ENCODE results near the gene OR52N5. TPM values are rescaled to one million over a fixed set of nuclear protein-coding genes. Genes with fewer than 3 reads are reported as not detected.

OR52N5 gene
- total RNA-seq, 4 donors from 2014 or later = 11.9 TPM; not detected in 3

DNA sequence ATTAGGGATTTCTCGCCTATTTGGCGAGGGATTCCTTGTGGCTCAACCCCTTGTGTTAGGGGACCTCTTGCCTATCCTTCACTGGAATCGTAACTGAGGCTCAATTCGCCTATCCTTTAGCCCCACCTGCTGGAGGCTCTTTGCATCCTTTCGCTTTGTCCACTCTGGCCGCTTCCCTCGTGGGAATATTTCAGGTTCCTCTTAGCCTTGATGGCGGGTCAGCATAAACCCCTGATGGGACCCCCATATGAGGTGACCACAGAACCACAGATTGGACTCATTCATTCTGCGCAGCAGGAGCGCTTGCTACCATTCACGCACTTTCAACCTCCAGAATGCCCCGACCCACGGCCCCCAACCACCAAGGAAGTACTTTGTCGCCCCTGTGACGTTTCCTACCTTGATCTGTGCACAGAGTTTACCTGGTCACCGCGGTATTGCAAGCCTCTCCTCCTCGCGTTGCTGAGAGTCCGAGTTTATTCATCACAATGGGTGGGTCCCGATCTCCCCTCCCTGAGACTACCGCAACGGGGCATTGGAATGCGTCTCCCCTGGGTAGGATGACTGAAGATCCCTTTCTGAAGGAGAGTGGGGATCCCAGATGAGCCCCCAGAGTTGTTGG lies 25.5 kb upstream of the OR52N5 start, which contains the start of gene OR52N2:
Gene OR52N2, plus strand, starts transcription at position 425 of the 622 bp plus-strand sequence. CDS start 11,412 bp downstream, outside the sequence.
- DNase-seq (ENCODE audit: low spot score) (peak; percentile 67), ATAC-seq (ENCODE audit: low FRiP score) (peak; percentile 76)

DNA sequence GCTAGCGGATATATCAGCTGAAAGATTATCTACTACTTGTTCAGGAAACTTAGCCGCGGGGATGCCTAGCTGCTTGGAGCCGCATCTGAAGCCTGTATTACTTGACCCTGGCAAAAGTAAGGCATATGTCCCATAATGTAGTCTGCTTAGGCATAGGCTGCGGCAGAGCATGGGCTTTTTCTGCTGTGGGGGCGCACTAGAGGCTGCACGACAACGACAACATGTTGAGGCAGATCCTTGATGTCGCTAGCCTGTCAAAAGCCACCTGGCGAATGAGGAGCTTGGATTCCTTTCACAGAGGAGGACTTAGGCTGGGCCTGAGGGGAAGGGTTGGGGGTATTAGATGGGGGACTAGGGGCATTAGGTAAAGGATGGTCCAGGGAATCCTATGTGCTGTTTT lies 24.4 kb upstream of the OR52N5 start:
- TF ChIP-seq, protein P1, sequence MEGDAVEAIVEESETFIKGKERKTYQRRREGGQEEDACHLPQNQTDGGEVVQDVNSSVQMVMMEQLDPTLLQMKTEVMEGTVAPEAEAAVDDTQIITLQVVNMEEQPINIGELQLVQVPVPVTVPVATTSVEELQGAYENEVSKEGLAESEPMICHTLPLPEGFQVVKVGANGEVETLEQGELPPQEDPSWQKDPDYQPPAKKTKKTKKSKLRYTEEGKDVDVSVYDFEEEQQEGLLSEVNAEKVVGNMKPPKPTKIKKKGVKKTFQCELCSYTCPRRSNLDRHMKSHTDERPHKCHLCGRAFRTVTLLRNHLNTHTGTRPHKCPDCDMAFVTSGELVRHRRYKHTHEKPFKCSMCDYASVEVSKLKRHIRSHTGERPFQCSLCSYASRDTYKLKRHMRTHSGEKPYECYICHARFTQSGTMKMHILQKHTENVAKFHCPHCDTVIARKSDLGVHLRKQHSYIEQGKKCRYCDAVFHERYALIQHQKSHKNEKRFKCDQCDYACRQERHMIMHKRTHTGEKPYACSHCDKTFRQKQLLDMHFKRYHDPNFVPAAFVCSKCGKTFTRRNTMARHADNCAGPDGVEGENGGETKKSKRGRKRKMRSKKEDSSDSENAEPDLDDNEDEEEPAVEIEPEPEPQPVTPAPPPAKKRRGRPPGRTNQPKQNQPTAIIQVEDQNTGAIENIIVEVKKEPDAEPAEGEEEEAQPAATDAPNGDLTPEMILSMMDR (IDR thresholded peaks at IDR 0.05) = no peak
- no peak for ATAC-seq (ENCODE audit: low FRiP score)
- no peak for DNase-seq (ENCODE audit: low spot score)

More for the DNA sequence above, 25.5 kb upstream of the OR52N5 start, which contains the start of gene OR52N2:
- TF ChIP-seq, protein P1 (IDR thresholded peaks at IDR 0.05) = peak in 2 of 3 donors; percentile 13 to 79

GRCh38 chr11:5803982-5804381 lies 20.8 kb upstream of the OR52N5 start:
- no peak for ATAC-seq (ENCODE audit: low FRiP score)
- no peak for DNase-seq (ENCODE audit: low spot score)
- TF ChIP-seq, protein P1 (IDR thresholded peaks at IDR 0.05) = no peak

- DNase-seq (ENCODE audit: low spot score) = no peak
These were observed 13.4 kb upstream of the OR52N5 start for GRCh38 chr11:5796541-5796940.

GRCh38 chr11:5791165-5791564 lies 8.0 kb upstream of the OR52N5 start, which contains the start of gene OR52N1:
OR52N1 (minus strand) TSS chr11:5791265; CDS start chr11:5788816, 2,449 bp downstream.
- ATAC-seq (ENCODE audit: low FRiP score) (no peak), DNase-seq (ENCODE audit: low spot score) (no peak)
- TF ChIP-seq, protein P1 (IDR thresholded peaks at IDR 0.05) = no peak

More at GRCh38 chr11:5796541-5796940, 13.4 kb upstream of the OR52N5 start:
- TF ChIP-seq, protein P1 (IDR thresholded peaks at IDR 0.05) = no peak
- no peak for ATAC-seq (ENCODE audit: low FRiP score)

- TF ChIP-seq, protein P1 (IDR thresholded peaks at IDR 0.05) = no peak
- no peak for DNase-seq (ENCODE audit: low spot score)
- ATAC-seq (ENCODE audit: low FRiP score) = no peak
These were observed 16.1 kb downstream of the OR52N5 start for GRCh38 chr11:5767056-5767455.

DNA sequence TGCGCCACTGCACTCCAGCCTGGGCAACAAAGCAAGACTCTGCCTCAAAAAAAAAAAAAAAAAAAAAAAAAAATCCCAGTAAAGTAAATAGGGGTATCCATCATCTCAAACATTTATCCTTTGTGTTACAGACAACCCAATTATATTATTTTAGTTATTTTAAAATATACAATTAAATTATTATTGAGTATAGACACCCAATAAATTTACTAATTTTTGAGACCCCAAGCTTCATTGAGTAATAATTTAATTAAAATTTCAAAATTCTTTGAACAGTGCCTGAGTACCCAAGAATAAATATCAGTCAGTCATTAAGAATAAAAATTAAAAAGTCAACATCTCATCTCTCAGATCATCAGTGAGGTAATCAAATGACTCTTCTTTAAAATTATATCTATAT lies 29.2 kb downstream of the OR52N5 start, which contains the start of gene OR52N4:
Gene OR52N4, plus strand, starts transcription at position 301 of the 400 bp plus-strand sequence. CDS start 498 bp downstream, outside the sequence.
- DNase-seq (ENCODE audit: low spot score) (no peak), ATAC-seq (ENCODE audit: low FRiP score) (no peak)
- TF ChIP-seq, protein P1 (IDR thresholded peaks at IDR 0.05) = no peak
